Measurements from ENCODE around the gene ASIC4.

Gene ASIC4

DNA sequence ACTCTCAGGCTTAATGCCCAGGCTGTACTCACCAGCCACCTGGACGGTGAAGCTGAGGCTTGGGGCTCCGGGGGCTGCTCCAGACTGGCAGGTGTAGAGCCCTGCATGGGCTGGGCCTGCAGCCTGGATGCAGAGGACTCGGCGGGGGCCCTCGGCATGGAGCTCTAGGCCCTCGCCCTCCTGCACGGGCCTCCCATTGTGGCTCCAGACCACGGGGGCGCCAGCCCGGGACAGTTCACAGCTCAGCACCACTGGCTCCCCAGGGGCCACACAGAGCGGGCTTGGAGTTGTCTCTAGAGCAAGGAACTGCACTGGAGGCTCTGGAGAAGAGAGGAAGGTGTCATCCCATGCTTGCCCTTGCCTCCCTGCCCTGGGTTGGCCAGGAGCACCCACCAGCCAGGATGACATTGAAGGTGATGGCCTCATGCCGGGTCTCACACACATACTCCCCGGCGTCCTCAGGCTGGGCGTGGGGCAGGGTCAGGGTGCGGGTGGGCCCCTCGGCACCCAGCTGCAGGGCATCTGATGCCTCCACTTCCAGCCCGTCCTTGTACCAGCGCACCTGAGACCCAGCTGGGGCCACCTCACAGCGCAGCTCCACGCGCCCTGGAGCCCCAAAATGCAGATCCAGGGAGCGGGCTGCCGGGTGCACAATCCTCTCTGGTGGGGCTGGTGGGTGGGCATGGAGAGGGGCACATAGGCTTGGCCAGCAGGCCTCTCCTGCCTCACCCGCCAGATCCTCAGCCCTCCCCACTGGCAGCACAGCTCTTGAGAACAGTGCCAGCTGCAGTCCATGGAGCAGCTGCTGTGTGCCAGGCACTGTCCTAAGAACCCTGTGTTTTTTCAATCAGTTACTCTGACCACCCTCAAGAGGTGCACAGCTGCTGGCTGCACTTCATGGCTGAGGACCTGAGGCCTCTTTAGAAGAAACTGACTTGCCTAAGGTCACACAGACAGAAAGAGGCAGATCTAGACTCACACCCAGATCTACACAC, 43.8 kb downstream of the ASIC4 start:
- Histone ChIP-seq H3K27me3 (replicated peaks) (no peaks in the 10 kb centered on the region), H3K27ac (no peak overlapping the region), H3K4me3 (ENCODE audit: low read depth, low read length) (no peak overlapping the region), H3K36me3 (replicated peaks) (no peaks in the 10 kb centered on the region)
- no peak for DNase-seq
- in situ Hi-C loops (cut with HindIII; ENCODE audit: low pct_ligation_motif_present, low sequenced_read_pairs): no loop called here
- TF ChIP-seq, protein P1, sequence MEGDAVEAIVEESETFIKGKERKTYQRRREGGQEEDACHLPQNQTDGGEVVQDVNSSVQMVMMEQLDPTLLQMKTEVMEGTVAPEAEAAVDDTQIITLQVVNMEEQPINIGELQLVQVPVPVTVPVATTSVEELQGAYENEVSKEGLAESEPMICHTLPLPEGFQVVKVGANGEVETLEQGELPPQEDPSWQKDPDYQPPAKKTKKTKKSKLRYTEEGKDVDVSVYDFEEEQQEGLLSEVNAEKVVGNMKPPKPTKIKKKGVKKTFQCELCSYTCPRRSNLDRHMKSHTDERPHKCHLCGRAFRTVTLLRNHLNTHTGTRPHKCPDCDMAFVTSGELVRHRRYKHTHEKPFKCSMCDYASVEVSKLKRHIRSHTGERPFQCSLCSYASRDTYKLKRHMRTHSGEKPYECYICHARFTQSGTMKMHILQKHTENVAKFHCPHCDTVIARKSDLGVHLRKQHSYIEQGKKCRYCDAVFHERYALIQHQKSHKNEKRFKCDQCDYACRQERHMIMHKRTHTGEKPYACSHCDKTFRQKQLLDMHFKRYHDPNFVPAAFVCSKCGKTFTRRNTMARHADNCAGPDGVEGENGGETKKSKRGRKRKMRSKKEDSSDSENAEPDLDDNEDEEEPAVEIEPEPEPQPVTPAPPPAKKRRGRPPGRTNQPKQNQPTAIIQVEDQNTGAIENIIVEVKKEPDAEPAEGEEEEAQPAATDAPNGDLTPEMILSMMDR (IDR thresholded peaks at IDR 0.05; ENCODE audit: low read depth, low read length, missing control alignments): no peak

DNA sequence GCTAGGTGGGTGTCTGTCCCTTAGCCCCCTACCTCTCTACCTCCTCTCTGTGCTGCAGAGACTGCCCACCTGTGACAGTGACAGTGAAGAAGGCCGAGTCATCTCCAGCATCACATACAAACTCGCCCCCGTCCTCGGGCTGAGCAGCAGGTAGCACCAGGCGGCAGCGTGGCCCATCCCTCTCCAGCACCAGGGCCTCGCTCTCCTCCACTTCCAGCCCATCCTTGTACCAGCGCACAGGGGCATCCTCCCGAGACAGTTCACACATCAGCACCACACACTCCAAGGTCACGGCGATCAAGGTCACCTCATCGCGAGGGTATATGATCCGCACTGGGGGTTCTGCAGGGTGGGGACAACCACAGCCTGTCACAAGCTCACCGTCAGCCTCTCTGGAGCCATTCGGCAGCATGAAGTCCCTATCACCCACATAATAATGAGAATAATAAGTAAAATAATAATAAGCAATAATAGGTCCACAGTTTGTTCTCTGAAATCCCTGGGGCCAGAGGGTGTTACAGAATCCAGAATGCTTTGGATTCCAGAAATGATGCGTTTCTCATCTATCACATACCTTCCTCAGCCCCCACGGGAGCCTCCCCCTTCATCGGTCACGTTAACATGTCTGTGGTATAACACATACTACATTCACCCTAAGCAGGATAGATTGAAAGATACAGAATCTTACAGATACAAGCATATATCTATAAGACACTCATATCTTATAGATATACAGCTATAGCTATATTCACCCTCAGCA, 45.1 kb downstream of the ASIC4 start:
- H3K36me3 ChIP-seq (replicated peaks): no peaks in the 10 kb centered on the region
- DNase-seq: no peak
- no peaks in the 10 kb centered on the region for H3K27me3 ChIP-seq (replicated peaks)
- no peak overlapping the region for H3K27ac ChIP-seq
- in situ Hi-C loops (cut with HindIII; ENCODE audit: low pct_ligation_motif_present, low sequenced_read_pairs): no loop called here
- H3K4me3 ChIP-seq (ENCODE audit: low read depth, low read length): no peak overlapping the region
- TF ChIP-seq, protein P1 (IDR thresholded peaks at IDR 0.05; ENCODE audit: low read depth, low read length, missing control alignments): no peak

DNA sequence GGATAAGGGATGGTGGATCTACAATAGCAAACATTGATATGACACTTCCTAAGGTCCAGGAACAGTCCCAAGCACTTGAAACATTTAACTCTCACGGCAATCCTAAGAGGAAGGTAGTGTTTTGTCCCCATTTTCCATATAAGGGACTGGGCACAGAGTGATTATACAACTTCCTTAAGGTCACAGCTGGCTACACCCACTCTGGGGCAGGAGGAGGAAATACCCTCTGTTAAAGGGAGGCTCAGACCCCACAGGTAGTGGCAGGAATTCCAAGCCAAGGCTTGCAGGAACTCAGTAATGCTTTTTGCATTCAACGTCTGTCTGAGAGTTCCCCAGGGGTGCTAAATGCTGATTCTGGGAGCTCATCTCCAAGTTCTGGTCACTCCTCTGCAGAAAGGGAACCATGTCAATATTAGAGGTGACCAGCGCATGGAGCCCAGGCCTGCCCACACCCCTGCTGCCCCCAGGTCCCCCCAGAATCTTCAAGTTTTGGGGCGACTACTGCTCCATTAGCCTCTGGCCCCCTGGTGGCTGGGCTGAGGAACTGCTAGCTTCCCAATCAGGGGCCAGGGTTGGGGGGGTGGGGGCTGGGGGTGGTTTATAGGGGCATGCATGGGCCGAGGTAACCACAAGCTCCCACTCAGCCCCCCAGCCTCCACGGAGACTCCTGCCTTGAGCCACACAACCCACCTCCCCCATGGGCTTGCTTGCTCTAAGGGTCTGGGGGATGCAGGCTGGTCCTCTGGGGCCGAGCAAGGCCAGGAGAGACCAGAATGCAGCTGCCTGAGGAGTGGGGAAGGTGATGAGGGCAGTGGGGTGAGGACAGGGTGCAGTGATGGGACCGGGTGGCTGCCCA, 46.0 kb downstream of the ASIC4 start:
- TF ChIP-seq, protein P1 (IDR thresholded peaks at IDR 0.05; ENCODE audit: low read depth, low read length, missing control alignments): peak; percentile 76
- in situ Hi-C loops (cut with HindIII; ENCODE audit: low pct_ligation_motif_present, low sequenced_read_pairs): no loop called here
- Histone ChIP-seq H3K27me3 (replicated peaks) (no peaks in the 10 kb centered on the region), H3K36me3 (replicated peaks) (no peaks in the 10 kb centered on the region), H3K27ac (no peak overlapping the region), H3K4me3 (ENCODE audit: low read depth, low read length) (no peak overlapping the region)
- no peak for DNase-seq

DNA sequence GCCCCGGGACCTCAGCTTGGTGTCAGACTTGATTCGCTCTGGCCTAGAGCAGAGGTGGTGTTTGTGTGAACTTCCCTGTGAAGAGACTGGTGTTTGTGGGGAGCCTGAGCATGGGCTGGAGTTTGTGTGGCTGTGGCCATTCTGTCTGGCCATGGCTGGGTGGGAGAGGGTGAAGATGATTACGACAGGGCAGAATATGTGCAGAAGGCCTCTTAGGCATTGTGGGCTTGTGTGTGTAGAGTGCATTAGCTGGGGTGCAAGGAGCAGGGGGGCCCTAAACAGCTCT, 46.6 kb downstream of the ASIC4 start:
- Histone ChIP-seq H3K36me3 (replicated peaks) (no peaks in the 10 kb centered on the region), H3K27ac (no peak overlapping the region), H3K27me3 (replicated peaks) (no peaks in the 10 kb centered on the region), H3K4me3 (ENCODE audit: low read depth, low read length) (no peak overlapping the region)
- DNase-seq: no peak
- in situ Hi-C loops (cut with HindIII; ENCODE audit: low pct_ligation_motif_present, low sequenced_read_pairs): no loop called here
- TF ChIP-seq, protein P1 (IDR thresholded peaks at IDR 0.05; ENCODE audit: low read depth, low read length, missing control alignments): peak; percentile 13

DNA sequence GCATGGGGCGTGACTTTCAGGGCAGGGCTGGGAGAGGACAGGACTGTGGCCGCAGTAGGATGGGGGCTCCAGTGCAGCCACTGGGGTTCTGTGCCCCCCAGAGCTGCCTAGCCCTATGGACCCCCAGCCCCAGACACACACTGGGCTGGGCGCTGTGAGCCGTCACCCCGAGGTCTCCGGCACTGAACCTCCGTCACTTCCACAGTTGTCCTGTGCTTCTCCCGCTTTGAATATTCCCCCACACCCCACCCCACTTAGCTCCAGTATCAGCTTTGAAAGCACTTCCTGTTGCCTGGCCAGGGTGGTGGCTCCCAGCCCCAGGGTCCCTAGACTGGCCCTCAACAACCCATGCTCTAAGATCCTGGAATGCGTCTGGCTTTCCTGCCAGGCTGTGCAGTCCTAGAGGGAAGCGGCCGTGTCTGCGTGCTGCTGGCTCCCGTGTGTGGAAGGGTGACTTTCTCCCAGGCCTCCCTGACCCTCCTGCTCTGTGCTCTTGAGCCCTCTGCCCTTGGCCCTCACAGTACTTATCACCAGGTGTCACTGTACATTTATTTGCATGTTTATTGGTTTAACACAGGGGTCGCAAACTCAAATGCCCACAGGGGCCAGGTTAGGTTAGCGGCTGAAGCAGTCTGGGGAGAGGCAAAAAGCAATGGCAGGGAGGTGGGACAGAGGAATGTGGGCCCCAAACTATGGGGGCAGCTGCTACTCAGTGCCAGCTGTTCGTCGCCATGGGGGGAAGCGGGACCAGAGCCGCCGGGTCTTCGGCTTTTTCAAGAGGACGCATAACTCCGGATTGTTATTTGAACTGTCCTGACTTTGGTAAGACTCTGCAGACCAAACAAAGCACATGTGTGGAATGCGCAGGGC, 47.1 kb downstream of the ASIC4 start:
- in situ Hi-C loops (cut with HindIII; ENCODE audit: low pct_ligation_motif_present, low sequenced_read_pairs): no loop called here
- TF ChIP-seq, protein P1 (IDR thresholded peaks at IDR 0.05; ENCODE audit: low read depth, low read length, missing control alignments): no peak
- no peak for DNase-seq
- no peaks in the 10 kb centered on the region for H3K27me3 ChIP-seq (replicated peaks)
- H3K4me3 ChIP-seq (ENCODE audit: low read depth, low read length): no peak overlapping the region
- no peaks in the 10 kb centered on the region for H3K36me3 ChIP-seq (replicated peaks)
- H3K27ac ChIP-seq: no peak overlapping the region
